Measurements from ENCODE around the gene MDGA2. TPM values are rescaled to one million over a fixed set of nuclear protein-coding genes. Genes with fewer than 3 reads are reported as not detected.

MDGA2 gene
- total and polyA plus RNA-seq, 2 of the 4 experiments (the other 2 are of a cell fraction), result 0.02 TPM; not detected in 1

- DNase-seq (no peak), ATAC-seq (ENCODE audit: low read depth) (no peak)
- no peak overlapping the region for H2BK5ac ChIP-seq (ENCODE audit: low read depth, low read length, poor library complexity, severe bottlenecking)
- H3K4ac ChIP-seq (ENCODE audit: low read depth, low read length), result no peak overlapping the region
- in situ Hi-C loops (cut with MboI; ENCODE audit: low sequenced_read_pairs) (no loop called here), intact Hi-C loops (cut with micrococcal nuclease) (no loop called here), dilution Hi-C loops (cut with HindIII; ENCODE audit: low sequenced_read_pairs, unreplicated experiment) (no loop called here)
- no peak overlapping the region for H3K4me3 ChIP-seq (ENCODE audit: insufficient read depth, low read depth, low read length)
- no peaks in the 10 kb centered on the region for H3K27me3 ChIP-seq (ENCODE audit: control insufficient read depth, insufficient read depth, low read length)
- H3K79me1 ChIP-seq (ENCODE audit: low read depth in 1 of 2, low read length in 2 of 2), result no peaks in the 10 kb centered on the region
- no peak overlapping the region for H3K18ac ChIP-seq (ENCODE audit: low read depth, low read length)
- BruUV-seq (replicated peaks), result no TSS peak
- H3K14ac ChIP-seq (replicated peaks; ENCODE audit: low read depth, low read length), result no peak overlapping the region
- H2BK15ac ChIP-seq (ENCODE audit: low read depth, low read length), result no peak overlapping the region
- no peak overlapping the region for H3K9ac ChIP-seq (ENCODE audit: low read depth, low read length)
- WGBS, 2 experiments (ENCODE audit: extremely low coverage in 2 of 2, insufficient read length in 1 of 2), result no CpG with 5 or more reads among the region's 5 CpGs
- H3K9me1 ChIP-seq (ENCODE audit: insufficient read depth, low read length), result no peaks in the 10 kb centered on the region
- ChIA-PET CTCF (no interaction called here), POLR2A (ENCODE audit: unreplicated experiment) (no interaction called here)
- no peak overlapping the region for H4K8ac ChIP-seq (ENCODE audit: low read depth in 2 of 2, low read length in 2 of 2)
- H2BK120ac ChIP-seq (ENCODE audit: low read depth, low read length), result no peak overlapping the region
- no peak overlapping the region for H2AK9ac ChIP-seq (replicated peaks; ENCODE audit: low read depth, low read length, poor library complexity)
- no peak overlapping the region for H3K27ac ChIP-seq (ENCODE audit: insufficient read depth, low read length)
- H2BK20ac ChIP-seq (ENCODE audit: low read depth, low read length), result no peak overlapping the region
- no peak overlapping the region for H4K91ac ChIP-seq (ENCODE audit: insufficient read depth, low read depth, low read length)
- no peak overlapping the region for H2AK5ac ChIP-seq (ENCODE audit: low read depth, low read length)
- H3K36me3 ChIP-seq (ENCODE audit: control insufficient read depth, insufficient read depth, low read length), result no peaks in the 10 kb centered on the region
- no peaks in the 10 kb centered on the region for H3K4me1 ChIP-seq (ENCODE audit: control insufficient read depth, insufficient read depth, low read length)
- H3K56ac ChIP-seq (ENCODE audit: extremely low read depth, insufficient read depth, low read length), result no peak overlapping the region
- TF ChIP-seq CEBPB (IDR thresholded peaks at IDR 0.05; ENCODE audit: low read depth, low read length) (no peak), ELK1 (IDR thresholded peaks at IDR 0.05; ENCODE audit: borderline replicate concordance, low read depth, low read length) (no peak), NFE2L2 (IDR thresholded peaks at IDR 0.05; ENCODE audit: low read depth, low read length) (no peak), MAZ (IDR thresholded peaks at IDR 0.05; ENCODE audit: borderline replicate concordance, low read depth, low read length) (no peak), POLR2A (IDR thresholded peaks at IDR 0.05; ENCODE audit: low read depth, low read length) (no peak), BHLHE40 (IDR thresholded peaks at IDR 0.05; ENCODE audit: low read depth, low read length) (no peak), CHD1 (IDR thresholded peaks at IDR 0.05; ENCODE audit: low read depth, low read length) (no peak), FOS (IDR thresholded peaks at IDR 0.05; ENCODE audit: low read depth, low read length) (no peak), MAFK (IDR thresholded peaks at IDR 0.05; ENCODE audit: low read depth, low read length) (no peak), RFX5 (IDR thresholded peaks at IDR 0.05; ENCODE audit: low read depth, low read length) (no peak), RAD21 (IDR thresholded peaks at IDR 0.05; ENCODE audit: low read length) (no peak), CTCF (conservative IDR thresholded peaks at IDR 0.05; ENCODE audit: low read depth, low read length) (no peak), RCOR1 (IDR thresholded peaks at IDR 0.05; ENCODE audit: insufficient replicate concordance, low read length) (no peak), MXI1 (IDR thresholded peaks at IDR 0.05; ENCODE audit: borderline replicate concordance, low read depth, low read length) (no peak), SMC3 (IDR thresholded peaks at IDR 0.05; ENCODE audit: low read depth, low read length) (no peak), USF2 (IDR thresholded peaks at IDR 0.05; ENCODE audit: low read depth, low read length) (no peak)
- no peak overlapping the region for H3K23ac ChIP-seq (ENCODE audit: low read depth, low read length)
- no peaks in the 10 kb centered on the region for H4K20me1 ChIP-seq (ENCODE audit: insufficient read depth, low read length)
- no peak overlapping the region for H2AFZ ChIP-seq (replicated peaks; ENCODE audit: low read length, poor library complexity)
- no peak overlapping the region for H3K4me2 ChIP-seq (ENCODE audit: low read depth, low read length)
- no peak overlapping the region for H4K5ac ChIP-seq (ENCODE audit: low read depth, low read length)
- peaks cover 6% of the 10 kb centered on the region; the same call in 1 of the 2 replicates for H3K9me3 ChIP-seq (ENCODE audit: control insufficient read depth, insufficient read depth, low read length)
Measured at GRCh38 chr14:47509957-47510356, 165.4 kb downstream of the MDGA2 start.

All from IMR-90 (cell line).